ENCODE measurements around the gene ATP13A2. TPM values are rescaled to one million over a fixed set of nuclear protein-coding genes. Genes with fewer than 3 reads are reported as not detected.

The ATP13A2 gene
- polyA plus RNA-seq, 1 donor (not counting 4 experiments of a cell fraction or from before 2014, with no cell fraction given), result 19.7 TPM

GRCh38 chr1:17040135-17040534 is 28.4 kb upstream of the ATP13A2 start:
- Histone ChIP-seq H4K20me1 (ENCODE audit: control insufficient read depth, extremely low read depth, insufficient read depth, low read length) (no peaks in the 10 kb centered on the region), H3K27me3 (ENCODE audit: control insufficient read depth, extremely low read depth, insufficient read depth, low read length) (no peaks in the 10 kb centered on the region), H3K27ac (ENCODE audit: control insufficient read depth, insufficient read depth, low read length) (no peak overlapping the region), H3K4me3 (ENCODE audit: control insufficient read depth in 2 of 3, extremely low read depth in 1 of 3, insufficient read depth in 2 of 3, low read depth in 1 of 3, low read length in 3 of 3) (no peak overlapping the region), H3K4me1 (ENCODE audit: control insufficient read depth, extremely low read depth, insufficient read depth, low read length) (no peaks in the 10 kb centered on the region), H3K9me3 (ENCODE audit: control insufficient read depth, low read depth, low read length) (no peaks in the 10 kb centered on the region), H3K4me2 (ENCODE audit: control insufficient read depth, extremely low read depth, insufficient read depth, low read depth, low read length) (no peak overlapping the region), H3K9ac (ENCODE audit: control insufficient read depth, extremely low read depth, insufficient read depth, low read length) (no peak overlapping the region), H3K36me3 (ENCODE audit: control insufficient read depth in 2 of 2, extremely low read depth in 1 of 2, insufficient read depth in 2 of 2, low read length in 2 of 2) (peaks cover 16 to 18% of the 10 kb centered on the region in 2 experiments), H2AFZ (ENCODE audit: control insufficient read depth, low read length) (no peak overlapping the region), H3K79me2 (ENCODE audit: control insufficient read depth, insufficient read depth, low read length) (peaks cover 24% of the 10 kb centered on the region), H3K9me1 (ENCODE audit: control insufficient read depth, extremely low read depth, insufficient read depth, low read length) (no peaks in the 10 kb centered on the region)
- no peak for FAIRE-seq
- dilution Hi-C loops (cut with MboI; ENCODE audit: extremely low pct_ligation_motif_present, low sequenced_read_pairs), result no loop called here
- TF ChIP-seq EZH2 (IDR thresholded peaks at IDR 0.05; ENCODE audit: low read length), result no peak
- TF ChIP-seq, protein P1, sequence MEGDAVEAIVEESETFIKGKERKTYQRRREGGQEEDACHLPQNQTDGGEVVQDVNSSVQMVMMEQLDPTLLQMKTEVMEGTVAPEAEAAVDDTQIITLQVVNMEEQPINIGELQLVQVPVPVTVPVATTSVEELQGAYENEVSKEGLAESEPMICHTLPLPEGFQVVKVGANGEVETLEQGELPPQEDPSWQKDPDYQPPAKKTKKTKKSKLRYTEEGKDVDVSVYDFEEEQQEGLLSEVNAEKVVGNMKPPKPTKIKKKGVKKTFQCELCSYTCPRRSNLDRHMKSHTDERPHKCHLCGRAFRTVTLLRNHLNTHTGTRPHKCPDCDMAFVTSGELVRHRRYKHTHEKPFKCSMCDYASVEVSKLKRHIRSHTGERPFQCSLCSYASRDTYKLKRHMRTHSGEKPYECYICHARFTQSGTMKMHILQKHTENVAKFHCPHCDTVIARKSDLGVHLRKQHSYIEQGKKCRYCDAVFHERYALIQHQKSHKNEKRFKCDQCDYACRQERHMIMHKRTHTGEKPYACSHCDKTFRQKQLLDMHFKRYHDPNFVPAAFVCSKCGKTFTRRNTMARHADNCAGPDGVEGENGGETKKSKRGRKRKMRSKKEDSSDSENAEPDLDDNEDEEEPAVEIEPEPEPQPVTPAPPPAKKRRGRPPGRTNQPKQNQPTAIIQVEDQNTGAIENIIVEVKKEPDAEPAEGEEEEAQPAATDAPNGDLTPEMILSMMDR (optimal IDR thresholded peaks at IDR 0.05 in 1 of 3, IDR thresholded peaks at IDR 0.05 in 1 of 3, conservative IDR thresholded peaks at IDR 0.05 in 1 of 3; ENCODE audit: extremely low read depth in 1 of 3, insufficient read depth in 2 of 3, low read length in 3 of 3), result no peak
- DNase-seq (ENCODE audit: low read depth, low spot score), result no peak

GRCh38 chr1:17039522-17039921 is 27.8 kb upstream of the ATP13A2 start:
- Histone ChIP-seq H3K36me3 (ENCODE audit: control insufficient read depth in 2 of 2, extremely low read depth in 1 of 2, insufficient read depth in 2 of 2, low read length in 2 of 2) (peaks cover 13 to 15% of the 10 kb centered on the region in 2 experiments), H3K4me2 (ENCODE audit: control insufficient read depth, extremely low read depth, insufficient read depth, low read depth, low read length) (no peak overlapping the region), H2AFZ (ENCODE audit: control insufficient read depth, low read length) (no peak overlapping the region), H3K4me1 (ENCODE audit: control insufficient read depth, extremely low read depth, insufficient read depth, low read length) (no peaks in the 10 kb centered on the region), H3K9ac (ENCODE audit: control insufficient read depth, extremely low read depth, insufficient read depth, low read length) (no peak overlapping the region), H3K27me3 (ENCODE audit: control insufficient read depth, extremely low read depth, insufficient read depth, low read length) (no peaks in the 10 kb centered on the region), H3K9me1 (ENCODE audit: control insufficient read depth, extremely low read depth, insufficient read depth, low read length) (no peaks in the 10 kb centered on the region), H3K4me3 (ENCODE audit: control insufficient read depth in 2 of 3, extremely low read depth in 1 of 3, insufficient read depth in 2 of 3, low read depth in 1 of 3, low read length in 3 of 3) (no peak overlapping the region), H4K20me1 (ENCODE audit: control insufficient read depth, extremely low read depth, insufficient read depth, low read length) (no peaks in the 10 kb centered on the region), H3K27ac (ENCODE audit: control insufficient read depth, insufficient read depth, low read length) (no peak overlapping the region), H3K79me2 (ENCODE audit: control insufficient read depth, insufficient read depth, low read length) (peaks cover 19% of the 10 kb centered on the region), H3K9me3 (ENCODE audit: control insufficient read depth, low read depth, low read length) (no peaks in the 10 kb centered on the region)
- TF ChIP-seq EZH2 (IDR thresholded peaks at IDR 0.05; ENCODE audit: low read length), result no peak
- TF ChIP-seq, protein P1 (optimal IDR thresholded peaks at IDR 0.05 in 1 of 3, IDR thresholded peaks at IDR 0.05 in 1 of 3, conservative IDR thresholded peaks at IDR 0.05 in 1 of 3; ENCODE audit: extremely low read depth in 1 of 3, insufficient read depth in 2 of 3, low read length in 3 of 3), result no peak
- dilution Hi-C loops (cut with MboI; ENCODE audit: extremely low pct_ligation_motif_present, low sequenced_read_pairs), result no loop called here
- FAIRE-seq, result no peak
- DNase-seq (ENCODE audit: low read depth, low spot score), result no peak

Measured in keratinocyte (primary cell).